ENCODE measurements around the gene NCK2.
"Not testable (repeated sequence)": the region's sequence is repeated elsewhere in the genome, so short reads cannot be mapped to it uniquely, and the experiment has no call there.

Gene NCK2

GRCh38 chr2:105896765-105897163 lies 152.1 kb downstream of the NCK2 start:
- no peaks in the 10 kb centered on the region for H3K27me3 ChIP-seq (ENCODE audit: control insufficient read depth, low read length)
- H3K36me3 ChIP-seq (ENCODE audit: control insufficient read depth, low read length) = no peaks in the 10 kb centered on the region
- no peaks in the 10 kb centered on the region for H4K20me1 ChIP-seq (ENCODE audit: control insufficient read depth, insufficient read depth, low read depth, low read length)
- no peaks in the 10 kb centered on the region for H3K79me2 ChIP-seq (ENCODE audit: control insufficient read depth, low read length)
- no peak overlapping the region for H3K4me2 ChIP-seq (ENCODE audit: low read length)
- no peaks in the 10 kb centered on the region for H3K9me3 ChIP-seq (ENCODE audit: control insufficient read depth, insufficient read depth, low read length)
- H3K4me1 ChIP-seq (ENCODE audit: control insufficient read depth, low read length) = no peaks in the 10 kb centered on the region
- H3K4me3 ChIP-seq (ENCODE audit: low read length) = no peak overlapping the region
- TF ChIP-seq CTCF (IDR thresholded peaks at IDR 0.05; ENCODE audit: low read depth, low read length, poor library complexity, severe bottlenecking) (no peak), EZH2phosphoT487 (IDR thresholded peaks at IDR 0.05; ENCODE audit: borderline replicate concordance, low read length) (no peak)
- no peak overlapping the region for H3K27ac ChIP-seq (ENCODE audit: low read depth, low read length)
- no peaks in the 10 kb centered on the region for H3K9me2 ChIP-seq (replicated peaks; ENCODE audit: control insufficient read depth, low read length)
- no peaks in the 10 kb centered on the region for H3F3A ChIP-seq (ENCODE audit: control insufficient read depth, insufficient read depth)

- not testable (repeated sequence) for H3K9me2 ChIP-seq (replicated peaks; ENCODE audit: control insufficient read depth, low read length); H3K4me1 ChIP-seq (ENCODE audit: control insufficient read depth, low read length); H3K79me2 ChIP-seq (ENCODE audit: control insufficient read depth, low read length); H3F3A ChIP-seq (ENCODE audit: control insufficient read depth, insufficient read depth); H3K9me3 ChIP-seq (ENCODE audit: control insufficient read depth, insufficient read depth, low read length); H4K20me1 ChIP-seq (ENCODE audit: control insufficient read depth, insufficient read depth, low read depth, low read length); H3K4me3 ChIP-seq (ENCODE audit: low read length); H3K36me3 ChIP-seq (ENCODE audit: control insufficient read depth, low read length); H3K27ac ChIP-seq (ENCODE audit: low read depth, low read length); H3K27me3 ChIP-seq (ENCODE audit: control insufficient read depth, low read length); H3K4me2 ChIP-seq (ENCODE audit: low read length)
Measured at GRCh38 chr2:105897694-105898093, 153.0 kb downstream of the NCK2 start.

GRCh38 chr2:105903051-105903674 lies 158.5 kb downstream of the NCK2 start:
- Histone ChIP-seq H4K20me1 (ENCODE audit: control insufficient read depth, insufficient read depth, low read depth, low read length) (no peaks in the 10 kb centered on the region), H3K9me3 (ENCODE audit: control insufficient read depth, insufficient read depth, low read length) (no peaks in the 10 kb centered on the region), H3K4me1 (ENCODE audit: control insufficient read depth, low read length) (no peaks in the 10 kb centered on the region), H3K9me2 (replicated peaks; ENCODE audit: control insufficient read depth, low read length) (no peaks in the 10 kb centered on the region), H3K4me3 (ENCODE audit: low read length) (no peak overlapping the region), H3K79me2 (ENCODE audit: control insufficient read depth, low read length) (no peaks in the 10 kb centered on the region), H3F3A (ENCODE audit: control insufficient read depth, insufficient read depth) (no peaks in the 10 kb centered on the region), H3K27ac (ENCODE audit: low read depth, low read length) (no peak overlapping the region), H3K4me2 (ENCODE audit: low read length) (no peak overlapping the region), H3K36me3 (ENCODE audit: control insufficient read depth, low read length) (no peaks in the 10 kb centered on the region), H3K27me3 (ENCODE audit: control insufficient read depth, low read length) (no peaks in the 10 kb centered on the region; the same call in 1 of the 2 replicates)
- TF ChIP-seq EZH2phosphoT487 (IDR thresholded peaks at IDR 0.05; ENCODE audit: borderline replicate concordance, low read length) = no peak

- no peaks in the 10 kb centered on the region; the same call in 1 of the 2 replicates for H3K27me3 ChIP-seq (ENCODE audit: control insufficient read depth, low read length)
- H4K20me1 ChIP-seq (ENCODE audit: control insufficient read depth, insufficient read depth, low read depth, low read length) = no peaks in the 10 kb centered on the region
- TF ChIP-seq EZH2phosphoT487 (IDR thresholded peaks at IDR 0.05; ENCODE audit: borderline replicate concordance, low read length) (no peak), CTCF (IDR thresholded peaks at IDR 0.05; ENCODE audit: low read depth, low read length, poor library complexity, severe bottlenecking) (no peak)
- H3F3A ChIP-seq (ENCODE audit: control insufficient read depth, insufficient read depth) = no peaks in the 10 kb centered on the region
- no peak overlapping the region for H3K27ac ChIP-seq (ENCODE audit: low read depth, low read length)
- no peaks in the 10 kb centered on the region for H3K4me1 ChIP-seq (ENCODE audit: control insufficient read depth, low read length)
- no peaks in the 10 kb centered on the region for H3K9me3 ChIP-seq (ENCODE audit: control insufficient read depth, insufficient read depth, low read length)
- H3K4me3 ChIP-seq (ENCODE audit: low read length) = no peak overlapping the region
- no peaks in the 10 kb centered on the region for H3K79me2 ChIP-seq (ENCODE audit: control insufficient read depth, low read length)
- no peaks in the 10 kb centered on the region for H3K36me3 ChIP-seq (ENCODE audit: control insufficient read depth, low read length)
- no peak overlapping the region for H3K4me2 ChIP-seq (ENCODE audit: low read length)
- H3K9me2 ChIP-seq (replicated peaks; ENCODE audit: control insufficient read depth, low read length) = no peaks in the 10 kb centered on the region
Measured at GRCh38 chr2:105904938-105905337, 160.2 kb downstream of the NCK2 start.

Data from DOHH2 (cell line).